Heart left ventricle (tissue), 16 donors: ENCODE measurements around the gene SNTB2. TPM values are rescaled to one million over a fixed set of nuclear protein-coding genes. Genes with fewer than 3 reads are reported as not detected.

Source experiments
- ATAC-seq, 4 donors: fragments of 200-7000 bp; cut with Tn5 transposase; one replicate each; pipeline ENCODE4 v1.9.1; 2020 to 2022; ENCODE audit warnings: moderate library complexity in 4 of 4, mild to moderate bottlenecking in 3 of 4, moderate number of reproducible peaks in 1 of 4
- DNase-seq, 5 donors: peaks; one replicate each; pipeline ENCODE4 v3.0.0-alpha.2; 2020
- H3K27ac ChIP-seq, 12 donors: fragments of 200-600 bp; sonication (generic) in 4 of 12; one replicate each; pipeline versions ENCODE4 v1.5.0 to v1.8.0; 2016 to 2022; ENCODE audit warnings: mild to moderate bottlenecking in 2 of 12
- H3K27me3 ChIP-seq, 9 donors: fragments of 200-600 bp; sonication (generic) in 2 of 9; one replicate each; pipeline versions ENCODE4 v1.5.1 to v1.8.0; 2016 to 2022; ENCODE audit warnings: mild to moderate bottlenecking in 3 of 9
- H3K36me3 ChIP-seq, 9 donors: fragments of 200-600 bp; sonication (generic) in 2 of 9; one replicate each; pipeline versions ENCODE4 v1.5.0 to v1.8.0; 2018 to 2022; ENCODE audit warnings: mild to moderate bottlenecking in 2 of 9
- H3K4me1 ChIP-seq, 12 donors: fragments of 200-600 bp; sonication (generic) in 4 of 12; one replicate each; pipeline versions ENCODE4 v1.5.0 to v1.8.0; 2016 to 2022; ENCODE audit warnings: mild to moderate bottlenecking in 3 of 12
- H3K4me3 ChIP-seq, 12 donors: fragments of 200-600 bp; sonication (generic) in 4 of 12; one replicate each; pipeline versions ENCODE4 v1.5.0 to v1.8.0; 2017 to 2022; ENCODE audit warnings: mild to moderate bottlenecking in 9 of 12, moderate library complexity in 4 of 12
- H3K9me3 ChIP-seq, 12 donors: fragments of 200-600 bp; sonication (generic) in 4 of 12; one replicate each; pipeline versions ENCODE4 v1.5.0 to v1.8.0; 2016 to 2022; ENCODE audit warnings: mild to moderate bottlenecking in 1 of 12
- POLR2A ChIP-seq, 2 donors: fragments of 450-650 bp; IDR thresholded peaks; one replicate each; pipeline ENCODE4 v1.6.1; 2017; ENCODE audit warnings: antibody characterized with exemption in 2 of 2, mild to moderate bottlenecking in 2 of 2, moderate library complexity in 2 of 2
- WGBS, 4 donors: extraction: QIAGEN DNeasy Blood & Tissue Kit in 2 of 4; methylation state at CpG; one replicate each; pipeline versions ENCODE4 v1.1.5 to v1.1.7; 2013 to 2018; 5-methylcytosine and 5-hydroxymethylcytosine counted together
- intact Hi-C, 10 donors: fragments of 100-400 bp; cut with DNase I; formaldehyde crosslinking; loops; one replicate each; pipeline versions ENCODE4 v1.11.1 to v1.14.2; 2022
- polyA plus RNA-seq, 2 donors: library from polyadenylated mRNA; stranded (reverse); fragments of 200-250 nt; gene quantifications; one replicate each; pipeline ENCODE4 v1.2.3, GENCODE V29; 2013
- total RNA-seq, 9 donors: library from RNA; depleted of rRNA in 2 of 9; stranded (reverse); fragments of >200 nt in 2 of 9; fragmentation: NEBNext Ultra II Directional in 3 of 9; extraction: Animal tissue kit (Norgen Biotek cat#: 25700) in 3 of 9; gene quantifications; one replicate each; pipeline versions ENCODE4 v1.1.0 to v1.2.4, GENCODE V29; 2016 to 2023
- TF ChIP-seq, protein P1 (sequence below), 12 donors: fragments of 200-600 bp; sonication (generic) in 4 of 12; IDR thresholded peaks; one replicate each; pipeline versions ENCODE4 v1.5.0 to v1.8.0; 2018 to 2022; ENCODE audit warnings: antibody characterized with exemption in 12 of 12, mild to moderate bottlenecking in 5 of 12
- donor health status: ischemic (EF 13 %, LVEDD 7.1; RV severe dilation, severe dysfunction).
- donor health status: healthy with polysubstance abuse.
- donor health status: DM: no; HTN: yes; CAD: no.
- donor health status: DM: no; HTN: no; CAD: no.
- donor health status: ischemic (EF 25% LVEDD 6.9; RV normal size, moderate dysfunction).
- donor health status: ischemic (EF 25% LVEDD 5.7; RV mildly dilated, moderate dysfunction).
- donor health status: healthy.
- donor health status: DM: yes; HTN: yes; CAD: no.
- donor health status: ischemic (EF 35%, LVEDD 5.7; RV mildly dilated, moderate dysfunction).
- donor health status: nonischemic (EF 11% LVEDD 7.7; RV severe dilation, severe dysfunction).
- donor health status: DM: yes; HTN: yes; CAD: no.
- donor health status: PGD.
- donor health status: ischemic (EF 29% LVEDD 5.4; RV normal size, mild dysfunction).
- donor health status: nonischemic (EF 23%, LVEDD 6.1; RV moderate dilation, normal function).

The SNTB2 gene
- total and polyA plus RNA-seq, 11 donors, result 2.2 to 28.5 (median 13.0) TPM

DNA sequence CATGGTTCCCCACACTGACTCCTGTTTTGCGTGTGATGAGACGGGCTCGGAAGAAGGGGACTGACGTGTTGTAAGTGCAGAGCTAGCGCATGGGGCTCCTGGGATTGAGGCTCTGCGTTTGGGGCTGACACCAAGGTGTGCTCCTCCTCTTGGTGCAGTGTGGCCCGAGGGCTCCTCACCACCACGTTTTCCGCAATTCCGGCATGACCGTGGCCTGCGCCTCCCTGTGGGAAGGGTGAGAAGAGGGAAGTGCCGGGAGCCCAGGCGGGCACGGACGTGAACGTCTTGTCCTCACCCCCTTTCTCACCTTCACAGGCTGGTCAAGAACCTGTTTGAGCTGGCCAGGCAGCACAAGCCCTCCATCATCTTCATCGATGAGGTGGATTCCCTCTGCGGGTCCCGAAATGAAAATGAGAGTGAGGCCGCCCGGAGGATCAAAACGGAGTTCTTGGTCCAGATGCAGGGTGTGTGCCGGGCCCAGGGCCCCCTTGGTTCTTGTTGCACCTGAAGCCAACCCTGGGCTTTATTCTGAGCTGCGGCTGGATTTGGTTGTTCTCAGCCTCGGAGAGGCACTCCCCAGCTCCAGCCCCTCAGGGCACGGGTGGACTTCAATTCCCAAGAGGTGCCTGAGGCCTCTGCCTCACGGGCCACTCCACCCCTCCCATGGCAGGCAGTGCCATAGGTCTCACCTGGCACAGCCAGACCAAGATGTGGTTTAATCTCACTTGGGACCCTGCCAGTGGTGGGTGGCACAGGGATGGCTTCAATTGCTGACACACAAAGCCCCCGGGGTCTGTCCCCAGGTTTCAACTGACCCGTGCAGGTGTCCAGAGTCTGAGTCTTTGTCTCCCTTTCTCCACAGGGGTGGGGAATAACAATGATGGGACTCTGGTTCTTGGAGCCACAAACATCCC lies 133.1 kb downstream of the SNTB2 start:
- Histone ChIP-seq H3K36me3 (peaks cover 5 to 100% (median 100%) of the 10 kb centered on the region in 9 donors), H3K9me3 (no peaks in the 10 kb centered on the region), H3K4me1 (peaks cover 0 to 11% (median 0%) of the 10 kb centered on the region in 12 donors), H3K4me3 (no peak overlapping the region), H3K27ac (no peak overlapping the region), H3K27me3 (no peaks in the 10 kb centered on the region)
- no peak for ATAC-seq
- 90 to 92% (median 91%) methylated on average over 29 to 30 of the region's 30 CpGs for WGBS, 4 donors
- TF ChIP-seq, protein P1, sequence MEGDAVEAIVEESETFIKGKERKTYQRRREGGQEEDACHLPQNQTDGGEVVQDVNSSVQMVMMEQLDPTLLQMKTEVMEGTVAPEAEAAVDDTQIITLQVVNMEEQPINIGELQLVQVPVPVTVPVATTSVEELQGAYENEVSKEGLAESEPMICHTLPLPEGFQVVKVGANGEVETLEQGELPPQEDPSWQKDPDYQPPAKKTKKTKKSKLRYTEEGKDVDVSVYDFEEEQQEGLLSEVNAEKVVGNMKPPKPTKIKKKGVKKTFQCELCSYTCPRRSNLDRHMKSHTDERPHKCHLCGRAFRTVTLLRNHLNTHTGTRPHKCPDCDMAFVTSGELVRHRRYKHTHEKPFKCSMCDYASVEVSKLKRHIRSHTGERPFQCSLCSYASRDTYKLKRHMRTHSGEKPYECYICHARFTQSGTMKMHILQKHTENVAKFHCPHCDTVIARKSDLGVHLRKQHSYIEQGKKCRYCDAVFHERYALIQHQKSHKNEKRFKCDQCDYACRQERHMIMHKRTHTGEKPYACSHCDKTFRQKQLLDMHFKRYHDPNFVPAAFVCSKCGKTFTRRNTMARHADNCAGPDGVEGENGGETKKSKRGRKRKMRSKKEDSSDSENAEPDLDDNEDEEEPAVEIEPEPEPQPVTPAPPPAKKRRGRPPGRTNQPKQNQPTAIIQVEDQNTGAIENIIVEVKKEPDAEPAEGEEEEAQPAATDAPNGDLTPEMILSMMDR (IDR thresholded peaks at IDR 0.05), result no peak
- DNase-seq, result peak in 1 of 5 donors; percentile 15
- intact Hi-C loops, result no loop called here

DNA sequence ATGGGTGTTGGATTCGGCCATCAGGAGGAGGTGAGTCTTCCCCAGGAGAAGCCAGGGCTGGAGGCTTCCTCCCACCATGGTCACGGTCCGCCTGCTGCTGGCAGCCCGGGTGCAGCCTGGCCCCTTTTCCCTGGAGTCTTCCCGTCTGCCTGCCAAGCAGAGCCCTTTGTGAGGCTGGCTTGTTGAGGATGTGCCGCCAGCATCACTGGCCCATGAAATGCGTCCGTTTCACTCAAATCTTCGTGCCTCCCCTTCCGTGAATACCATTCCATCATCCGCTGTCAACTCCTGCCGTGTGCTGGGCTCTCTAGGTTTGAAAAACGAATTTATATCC lies 133.7 kb downstream of the SNTB2 start:
- no peak for ATAC-seq
- H3K27me3 ChIP-seq, result no peaks in the 10 kb centered on the region

DNA sequence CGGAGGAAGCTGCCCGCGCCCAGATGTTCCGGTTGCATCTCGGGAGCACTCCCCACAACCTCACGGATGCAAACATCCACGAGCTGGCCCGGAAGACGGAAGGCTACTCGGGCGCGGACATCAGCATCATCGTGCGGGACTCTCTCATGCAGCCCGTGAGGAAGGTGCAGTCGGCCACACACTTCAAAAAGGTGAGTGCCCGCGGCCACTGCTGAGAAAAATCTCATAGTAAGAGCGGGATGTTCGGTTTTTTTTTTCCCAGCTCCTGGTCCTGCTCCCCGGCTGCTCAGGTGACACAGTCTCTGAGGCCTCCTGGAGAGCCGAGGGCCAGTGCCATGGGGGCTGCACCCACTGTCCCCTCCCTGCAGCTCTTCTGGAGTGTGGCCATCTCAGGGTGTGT lies 134.1 kb downstream of the SNTB2 start:
- 84 to 93% (median 93%) methylated on average over 10 to 22 of the region's 22 CpGs for WGBS, 4 donors
- intact Hi-C loops, result no loop called here
- peak in 1 of 5 donors; percentile 15 for DNase-seq
- Histone ChIP-seq H3K27me3 (no peaks in the 10 kb centered on the region), H3K4me1 (peaks cover 0 to 14% (median 2%) of the 10 kb centered on the region in 12 donors), H3K4me3 (no peak overlapping the region), H3K36me3 (peaks cover 5 to 100% (median 98%) of the 10 kb centered on the region in 9 donors), H3K9me3 (no peaks in the 10 kb centered on the region), H3K27ac (no peak overlapping the region)
- TF ChIP-seq POLR2A (IDR thresholded peaks at IDR 0.05), result no peak
- TF ChIP-seq, protein P1 (IDR thresholded peaks at IDR 0.05), result no peak
- no peak for ATAC-seq

More for the DNA sequence above, 133.7 kb downstream of the SNTB2 start:
- intact Hi-C loops, result no loop called here
- no peak for TF ChIP-seq POLR2A (IDR thresholded peaks at IDR 0.05)
- TF ChIP-seq, protein P1 (IDR thresholded peaks at IDR 0.05), result no peak
- Histone ChIP-seq H3K36me3 (peaks cover 5 to 100% (median 98%) of the 10 kb centered on the region in 9 donors), H3K4me1 (peaks cover 0 to 11% (median 0%) of the 10 kb centered on the region in 12 donors), H3K27ac (no peak overlapping the region), H3K9me3 (no peaks in the 10 kb centered on the region), H3K4me3 (no peak overlapping the region)
- WGBS, 4 donors, result 87 to 93% (median 91%) methylated on average over 13 of the region's 13 CpGs
- DNase-seq, result no peak

DNA sequence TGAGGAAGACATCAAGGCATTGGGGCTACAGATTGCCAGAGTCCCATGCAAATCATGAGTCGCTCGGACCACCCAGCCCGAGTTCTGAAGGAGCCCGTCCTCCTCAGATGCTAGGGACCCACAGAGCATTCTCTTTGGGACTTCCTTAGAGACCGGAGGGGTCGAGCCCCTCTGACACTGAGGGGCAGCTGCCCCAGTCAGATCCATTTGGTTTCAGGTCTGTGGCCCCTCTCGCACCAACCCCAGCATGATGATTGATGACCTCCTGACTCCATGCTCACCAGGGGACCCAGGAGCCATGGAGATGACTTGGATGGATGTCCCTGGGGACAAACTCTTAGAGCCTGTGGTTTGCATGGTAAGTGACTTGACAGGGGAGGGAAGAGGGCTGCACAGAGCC lies 135.4 kb downstream of the SNTB2 start:
- TF ChIP-seq, protein P1 (IDR thresholded peaks at IDR 0.05), result no peak
- TF ChIP-seq POLR2A (IDR thresholded peaks at IDR 0.05), result no peak
- 92 to 99% (median 92%) methylated on average over 7 of the region's 7 CpGs for WGBS, 4 donors

More for the DNA sequence above, 135.4 kb downstream of the SNTB2 start:
- no peaks in the 10 kb centered on the region for H3K27me3 ChIP-seq
- peak in 1 of 5 donors; percentile 8 for DNase-seq
- H3K36me3 ChIP-seq, result peaks cover 5 to 98% (median 89%) of the 10 kb centered on the region in 9 donors
- peaks cover 0 to 27% (median 10%) of the 10 kb centered on the region in 12 donors for H3K4me1 ChIP-seq
- intact Hi-C loops, result no loop called here
- H3K9me3 ChIP-seq, result no peaks in the 10 kb centered on the region
- H3K27ac ChIP-seq, result no peak overlapping the region
- H3K4me3 ChIP-seq, result no peak overlapping the region
- no peak for ATAC-seq
